AG09309 (cell line): ENCODE results near the gene ATG10.

ENCODE experiments used
- DNase-seq: peaks from one replicate; pipeline ENCODE4 v3.0.0-alpha.2; 2010; ENCODE audit warnings: low read depth
- H3K4me3 ChIP-seq: 2 replicates; pipeline ENCODE4 v1.5.1; 2011; ENCODE audit warnings: mild to moderate bottlenecking, low read depth, low read length, moderate library complexity; ENCODE audit not compliant: control insufficient read depth
- TF ChIP-seq, protein P1 (sequence below): IDR thresholded peaks from 2 replicates; pipeline ENCODE4 v1.5.1; 2011; ENCODE audit warnings: mild to moderate bottlenecking, low read depth, low read length, inconsistent platforms; ENCODE audit not compliant: insufficient read depth, control insufficient read depth; ENCODE audit errors: missing control alignments

Gene ATG10

GRCh38 chr5:82073179-82073578, 101.4 kb downstream of the ATG10 start:
- TF ChIP-seq, protein P1, sequence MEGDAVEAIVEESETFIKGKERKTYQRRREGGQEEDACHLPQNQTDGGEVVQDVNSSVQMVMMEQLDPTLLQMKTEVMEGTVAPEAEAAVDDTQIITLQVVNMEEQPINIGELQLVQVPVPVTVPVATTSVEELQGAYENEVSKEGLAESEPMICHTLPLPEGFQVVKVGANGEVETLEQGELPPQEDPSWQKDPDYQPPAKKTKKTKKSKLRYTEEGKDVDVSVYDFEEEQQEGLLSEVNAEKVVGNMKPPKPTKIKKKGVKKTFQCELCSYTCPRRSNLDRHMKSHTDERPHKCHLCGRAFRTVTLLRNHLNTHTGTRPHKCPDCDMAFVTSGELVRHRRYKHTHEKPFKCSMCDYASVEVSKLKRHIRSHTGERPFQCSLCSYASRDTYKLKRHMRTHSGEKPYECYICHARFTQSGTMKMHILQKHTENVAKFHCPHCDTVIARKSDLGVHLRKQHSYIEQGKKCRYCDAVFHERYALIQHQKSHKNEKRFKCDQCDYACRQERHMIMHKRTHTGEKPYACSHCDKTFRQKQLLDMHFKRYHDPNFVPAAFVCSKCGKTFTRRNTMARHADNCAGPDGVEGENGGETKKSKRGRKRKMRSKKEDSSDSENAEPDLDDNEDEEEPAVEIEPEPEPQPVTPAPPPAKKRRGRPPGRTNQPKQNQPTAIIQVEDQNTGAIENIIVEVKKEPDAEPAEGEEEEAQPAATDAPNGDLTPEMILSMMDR, result no peak
- no peak for DNase-seq
- no peak overlapping the region for H3K4me3 ChIP-seq

DNA sequence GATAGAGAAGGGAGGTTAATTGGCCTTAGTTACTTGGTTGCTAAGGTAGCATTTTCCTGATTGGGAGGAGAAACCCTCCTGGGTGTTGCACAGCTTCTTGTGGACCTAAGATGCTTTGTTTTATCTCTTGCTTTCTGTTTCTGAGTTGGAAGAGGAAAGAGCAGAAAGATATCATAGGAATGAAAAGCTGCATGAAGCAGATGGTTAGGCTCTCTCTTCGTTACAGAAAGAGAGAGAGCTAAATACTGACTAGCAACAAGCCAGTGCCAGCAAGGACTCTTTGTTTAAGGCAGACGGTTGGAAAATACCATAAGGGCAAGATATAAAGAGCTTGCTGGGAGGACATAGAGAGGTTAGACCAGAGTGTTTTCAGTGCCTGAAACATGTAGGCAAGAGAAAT, 103.1 kb downstream of the ATG10 start:
- DNase-seq, result no peak
- TF ChIP-seq, protein P1, result no peak
- H3K4me3 ChIP-seq, result no peak overlapping the region

DNA sequence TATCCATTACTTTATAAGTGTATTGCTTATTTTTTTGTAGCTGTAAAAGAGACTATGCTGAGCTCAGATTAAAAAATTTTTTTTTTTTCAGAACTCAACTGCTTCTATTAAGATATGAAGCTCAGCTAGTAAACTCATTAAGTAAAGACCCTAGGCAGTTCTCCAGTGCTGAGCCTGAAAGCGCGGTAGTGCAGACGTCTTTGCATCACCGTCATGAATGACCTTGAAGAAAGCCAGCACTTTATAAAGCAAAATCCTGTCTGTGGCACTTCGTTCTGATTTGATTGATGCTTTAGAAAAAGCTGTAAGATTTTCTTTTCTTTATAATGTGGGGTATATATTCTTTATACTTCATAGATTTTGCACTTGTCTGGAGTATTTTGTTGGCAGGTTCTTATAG, 105.7 kb downstream of the ATG10 start:
- no peak overlapping the region for H3K4me3 ChIP-seq
- TF ChIP-seq, protein P1, result no peak
- DNase-seq, result no peak

GRCh38 chr5:82091617-82092016, 119.8 kb downstream of the ATG10 start:
- no peak overlapping the region for H3K4me3 ChIP-seq
- no peak for DNase-seq
- TF ChIP-seq, protein P1, result no peak

- DNase-seq, result no peak
- TF ChIP-seq, protein P1, result no peak
- no peak overlapping the region for H3K4me3 ChIP-seq
These were observed 123.7 kb downstream of the ATG10 start for GRCh38 chr5:82095536-82095935.

GRCh38 chr5:82096249-82096648, 124.4 kb downstream of the ATG10 start:
- H3K4me3 ChIP-seq, result no peak overlapping the region
- TF ChIP-seq, protein P1, result no peak
- no peak for DNase-seq
